ENCODE measurements around the gene SCGB2B2. TPM values are rescaled to one million over a fixed set of nuclear protein-coding genes. Genes with fewer than 3 reads are reported as not detected.

Gene SCGB2B2
- total RNA-seq, 1 donor = 0.27 TPM

Small RNA genes lying within 50 kb of the gene (small RNA-seq; reads per million reads assigned to genes)
- not detected for gene RF00611

Other genes starting within 250 kb of the SCGB2B2 start
- gene UBA2, start 248.8 kb downstream of the SCGB2B2 start, total RNA-seq = 53.3 TPM
- gene WTIP, start 195.4 kb downstream of the SCGB2B2 start, total RNA-seq = under 0.01 TPM
- gene ZNF302, start 519 bp upstream of the SCGB2B2 start, total RNA-seq = 15.9 TPM
- 15.6 TPM for gene ZNF181, start 57.1 kb upstream of the SCGB2B2 start, total RNA-seq
- 7.8 TPM for gene ZNF599, start 96.1 kb upstream of the SCGB2B2 start, total RNA-seq
- 1.6 TPM for gene ZNF30, start 249.7 kb upstream of the SCGB2B2 start, total RNA-seq

Measured in hematopoietic multipotent progenitor cell (in vitro differentiated cells).